Posterior vena cava (tissue), 2 donors: ENCODE data around the gene KLF16. TPM values are rescaled to one million over a fixed set of nuclear protein-coding genes. Genes with fewer than 3 reads are reported as not detected.

Experiments
- DNase-seq: peaks from one replicate; pipeline ENCODE4 v3.0.0-alpha.2; 2020; ENCODE audit warnings: low spot score
- intact Hi-C, 2 donors: fragments of 100-400 bp; cut with DNase I; formaldehyde crosslinking; loops; one replicate each; pipeline versions ENCODE4 v1.14.1 to v1.14.2; 2022 to 2023
- total RNA-seq, 2 donors: library from RNA; stranded (reverse); fragmentation: NEBNext Ultra II Directional; extraction: Animal tissue kit (Norgen Biotek cat#: 25700); gene quantifications; one replicate each; pipeline ENCODE4 v1.2.1, GENCODE V29; 2021
- donor health status: DM: yes; HTN: yes; CAD: no.
- donor health status: DM: yes; HTN: yes; CAD: no.

Gene KLF16
- total RNA-seq, 2 donors from 2014 or later = 9.4 to 16.2 TPM

- DNase-seq = no peak
- intact Hi-C loops = no loop called here
These were observed 31.2 kb downstream of the KLF16 start for GRCh38 chr19:1832046-1832663.

- DNase-seq = no peak
- intact Hi-C loops = no loop called here
These were observed 32.4 kb downstream of the KLF16 start for GRCh38 chr19:1830978-1831377.

- no peak for DNase-seq
- intact Hi-C loops = no loop called here
These were observed 32.8 kb downstream of the KLF16 start for GRCh38 chr19:1830568-1830967.

- no peak for DNase-seq
- intact Hi-C loops = no loop called here
These were observed 33.4 kb downstream of the KLF16 start for GRCh38 chr19:1829958-1830357.

GRCh38 chr19:1828279-1829238, 34.8 kb downstream of the KLF16 start:
- intact Hi-C loops = no loop called here
- DNase-seq = no peak

- no peak for DNase-seq
- intact Hi-C loops = no loop called here
These were observed 35.7 kb downstream of the KLF16 start for GRCh38 chr19:1827566-1828278.

GRCh38 chr19:1826557-1827521, 36.5 kb downstream of the KLF16 start:
- intact Hi-C loops = no loop called here
- no peak for DNase-seq

- peak; percentile 93 for DNase-seq
- intact Hi-C loops = loop anchor here in 1 of 2 donors (2.0 kb wide), 1 partner anchor 59 kb away; no protein-coding TSS in a partner anchor
These were observed 37.3 kb downstream of the KLF16 start for GRCh38 chr19:1825909-1826556.

- intact Hi-C loops = loop anchor here in 1 of 2 donors (2.0 kb wide), 1 partner anchor 57 kb away; no protein-coding TSS in a partner anchor
- no peak for DNase-seq
These were observed 39.1 kb downstream of the KLF16 start for GRCh38 chr19:1824252-1824622.

- DNase-seq = no peak
- intact Hi-C loops = loop anchor here in 1 of 2 donors (2.0 kb wide), 2 partner anchors 57 to 157 kb away; no protein-coding TSS in a partner anchor
These were observed 39.7 kb downstream of the KLF16 start for GRCh38 chr19:1823539-1824251.

- intact Hi-C loops = loop anchor here in 1 of 2 donors (2.0 kb wide), 1 partner anchor 158 kb away; no protein-coding TSS in a partner anchor
- no peak for DNase-seq
These were observed 40.4 kb downstream of the KLF16 start for GRCh38 chr19:1823020-1823419.

GRCh38 chr19:1822210-1822609, 41.2 kb downstream of the KLF16 start:
- no peak for DNase-seq
- intact Hi-C loops = loop anchor here in 1 of 2 donors (2.0 kb wide), 1 partner anchor 159 kb away; no protein-coding TSS in a partner anchor

- intact Hi-C loops = loop anchor here in 1 of 2 donors (5.0 kb wide), 1 partner anchor 1218 kb away; no protein-coding TSS in a partner anchor
- DNase-seq = no peak
These were observed 43.8 kb downstream of the KLF16 start for GRCh38 chr19:1819341-1820255.

- intact Hi-C loops = loop anchor here in 1 of 2 donors (5.0 kb wide), 1 partner anchor 1219 kb away; no protein-coding TSS in a partner anchor
- DNase-seq = no peak
These were observed 44.7 kb downstream of the KLF16 start for GRCh38 chr19:1818549-1819195.

GRCh38 chr19:1817553-1818179, 45.7 kb downstream of the KLF16 start:
- intact Hi-C loops = loop anchor here in 1 of 2 donors (5.0 kb wide), 1 partner anchor 1220 kb away; no protein-coding TSS in a partner anchor
- DNase-seq = no peak
